ENCODE measurements around the gene SGO2.

Gene SGO2

DNA sequence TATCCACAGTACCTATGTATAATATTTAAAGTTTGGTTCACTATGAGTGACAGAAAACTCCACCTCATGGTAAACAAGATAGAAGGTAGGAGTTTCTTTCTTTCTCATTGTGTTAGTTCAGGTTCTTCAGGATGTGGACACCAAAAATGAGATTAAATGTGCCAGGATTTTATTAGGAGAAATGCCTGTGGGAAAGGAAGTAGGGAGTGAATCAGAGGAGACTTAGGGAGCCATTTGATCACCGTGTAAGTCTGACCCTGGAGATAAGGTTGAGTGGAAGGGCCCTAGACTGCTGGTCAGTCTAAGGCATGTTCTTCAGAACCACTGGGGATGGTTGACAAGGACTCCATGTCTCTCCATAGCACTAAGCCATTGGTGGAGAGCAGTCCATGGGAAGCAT lies 67.9 kb downstream of the SGO2 start:
- Histone ChIP-seq H3K4ac (ENCODE audit: low read length) (no peak overlapping the region), H3K79me1 (ENCODE audit: low read depth, low read length) (no peaks in the 10 kb centered on the region), H3K18ac (ENCODE audit: low read length) (no peak overlapping the region), H3K23ac (ENCODE audit: low read depth, low read length, poor library complexity) (no peak overlapping the region), H3K9ac (ENCODE audit: low read depth, low read length, poor library complexity) (no peak overlapping the region), H2BK120ac (ENCODE audit: low read depth, low read length) (no peak overlapping the region), H2AFZ (ENCODE audit: low read length) (no peak overlapping the region), H3K27me3 (ENCODE audit: control insufficient read depth in 3 of 3, insufficient read depth in 3 of 3, low read depth in 1 of 3, low read length in 3 of 3) (peaks cover 0 to 3% (median 0%) of the 10 kb centered on the region in 3 experiments), H3K14ac (ENCODE audit: low read length) (no peak overlapping the region), H3K4me2 (ENCODE audit: insufficient read depth, low read length, poor library complexity, severe bottlenecking) (no peak overlapping the region), H3K4me1 (ENCODE audit: control insufficient read depth in 2 of 2, insufficient read depth in 1 of 2, low read depth in 1 of 2, low read length in 2 of 2) (no peaks in the 10 kb centered on the region), H2BK5ac (ENCODE audit: low read length) (no peak overlapping the region), H4K8ac (ENCODE audit: low read depth, low read length) (no peak overlapping the region), H3K36me3 (replicated peaks in 1 of 2; ENCODE audit: control insufficient read depth in 2 of 2, insufficient read depth in 2 of 2, low read length in 2 of 2) (no peaks in the 10 kb centered on the region), H2AK5ac (ENCODE audit: low read depth, low read length) (no peak overlapping the region), H2BK15ac (ENCODE audit: low read length) (no peak overlapping the region), H3K27ac (replicated peaks; ENCODE audit: low read length) (no peak overlapping the region), H3K9me3 (replicated peaks in 1 of 2; ENCODE audit: control insufficient read depth in 2 of 2, insufficient read depth in 1 of 2, low read depth in 1 of 2, low read length in 2 of 2) (no peaks in the 10 kb centered on the region), H2BK12ac (ENCODE audit: low read length) (no peak overlapping the region), H4K91ac (ENCODE audit: low read depth, low read length, poor library complexity) (no peak overlapping the region), H3K4me3 (ENCODE audit: low read length in 2 of 2) (no peak overlapping the region)
- WGBS, 2 donors (ENCODE audit: extremely low coverage in 2 of 2, insufficient read length in 2 of 2, insufficient replicate concordance in 1 of 2): no CpG with 5 or more reads among the region's 1 CpG
- no peak for DNase-seq (ENCODE audit: low spot score)

DNA sequence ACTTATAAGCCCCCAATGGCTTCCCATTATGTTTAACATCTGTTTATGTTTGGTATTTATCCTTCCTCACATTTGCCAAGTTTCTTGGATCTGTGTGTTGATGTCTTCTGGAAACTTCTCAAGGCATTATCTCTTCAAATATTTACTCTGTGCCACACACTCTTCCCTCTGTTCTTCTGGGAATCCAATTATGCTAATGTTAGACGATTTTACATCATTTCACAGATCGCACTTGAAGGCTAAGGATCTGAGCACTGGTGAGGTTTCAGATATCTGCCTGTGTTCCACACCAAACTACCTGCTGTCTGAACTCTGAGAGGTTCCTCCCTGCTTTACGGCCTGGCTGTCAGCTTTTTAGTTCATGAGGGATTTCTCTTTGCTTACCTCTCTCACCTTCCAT lies 69.9 kb downstream of the SGO2 start:
- Histone ChIP-seq H3K79me1 (ENCODE audit: low read depth, low read length) (no peaks in the 10 kb centered on the region), H3K9ac (ENCODE audit: low read depth, low read length, poor library complexity) (no peak overlapping the region), H3K4ac (ENCODE audit: low read length) (no peak overlapping the region), H4K91ac (ENCODE audit: low read depth, low read length, poor library complexity) (no peak overlapping the region), H3K4me3 (ENCODE audit: low read length in 2 of 2) (no peak overlapping the region), H3K27ac (replicated peaks; ENCODE audit: low read length) (no peak overlapping the region), H3K14ac (ENCODE audit: low read length) (no peak overlapping the region), H2AFZ (ENCODE audit: low read length) (no peak overlapping the region), H2AK5ac (ENCODE audit: low read depth, low read length) (no peak overlapping the region), H3K4me2 (ENCODE audit: insufficient read depth, low read length, poor library complexity, severe bottlenecking) (no peak overlapping the region), H2BK5ac (ENCODE audit: low read length) (no peak overlapping the region), H2BK12ac (ENCODE audit: low read length) (no peak overlapping the region), H3K9me3 (replicated peaks in 1 of 2; ENCODE audit: control insufficient read depth in 2 of 2, insufficient read depth in 1 of 2, low read depth in 1 of 2, low read length in 2 of 2) (no peaks in the 10 kb centered on the region), H3K18ac (ENCODE audit: low read length) (no peak overlapping the region), H3K23ac (ENCODE audit: low read depth, low read length, poor library complexity) (no peak overlapping the region), H3K36me3 (replicated peaks in 1 of 2; ENCODE audit: control insufficient read depth in 2 of 2, insufficient read depth in 2 of 2, low read length in 2 of 2) (no peaks in the 10 kb centered on the region), H2BK120ac (ENCODE audit: low read depth, low read length) (no peak overlapping the region), H3K27me3 (ENCODE audit: control insufficient read depth in 3 of 3, insufficient read depth in 3 of 3, low read depth in 1 of 3, low read length in 3 of 3) (peaks cover 0 to 3% (median 0%) of the 10 kb centered on the region in 3 experiments), H4K8ac (ENCODE audit: low read depth, low read length) (no peak overlapping the region), H3K4me1 (ENCODE audit: control insufficient read depth in 2 of 2, insufficient read depth in 1 of 2, low read depth in 1 of 2, low read length in 2 of 2) (no peaks in the 10 kb centered on the region), H2BK15ac (ENCODE audit: low read length) (no peak overlapping the region)
- no CpG with 5 or more reads among the region's 3 CpGs for WGBS, 2 donors (ENCODE audit: extremely low coverage in 2 of 2, insufficient read length in 2 of 2, insufficient replicate concordance in 1 of 2)
- DNase-seq (ENCODE audit: low spot score): no peak

DNA sequence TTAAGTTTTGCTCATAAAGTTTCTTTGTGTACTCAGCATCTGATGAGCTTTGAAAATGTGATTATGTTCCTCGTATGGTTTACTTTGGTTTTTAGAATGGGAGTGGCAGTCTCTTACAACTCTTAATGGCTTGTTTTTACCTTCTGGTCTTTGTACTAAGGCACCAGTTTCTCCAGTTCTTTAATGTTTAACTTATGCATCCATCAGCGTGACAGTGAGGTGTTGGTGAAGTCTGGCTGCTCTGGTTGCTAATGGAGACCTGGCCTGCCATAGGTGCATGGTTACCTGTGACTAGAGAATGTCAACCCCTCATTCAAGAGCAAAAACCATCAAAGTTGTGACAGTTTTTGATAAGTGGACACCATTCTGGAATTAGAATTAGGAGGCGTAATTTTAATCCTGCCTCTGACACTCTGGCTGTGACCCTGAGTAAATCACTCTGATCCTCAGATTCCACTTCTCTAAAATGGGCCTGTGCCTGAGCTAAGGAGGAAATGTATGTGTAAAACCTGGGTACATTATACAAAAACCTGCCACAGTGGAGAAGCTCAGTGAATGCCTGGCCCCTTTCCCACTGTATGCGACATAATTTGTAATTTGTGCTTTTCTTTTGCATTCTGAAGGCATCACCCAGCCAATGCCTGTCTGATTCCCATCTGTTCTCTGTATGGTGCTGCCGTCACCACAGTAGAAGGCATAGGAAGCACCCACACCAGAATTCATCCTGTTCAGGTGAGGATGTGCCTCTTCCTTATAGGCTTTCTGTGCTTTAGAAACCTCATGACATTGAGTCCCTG lies 71.0 kb downstream of the SGO2 start:
- WGBS, 2 donors (ENCODE audit: extremely low coverage in 2 of 2, insufficient read length in 2 of 2, insufficient replicate concordance in 1 of 2): no CpG with 5 or more reads among the region's 5 CpGs
- no peak overlapping the region for H2BK5ac ChIP-seq (ENCODE audit: low read length)
- H3K4me2 ChIP-seq (ENCODE audit: insufficient read depth, low read length, poor library complexity, severe bottlenecking): no peak overlapping the region
- H4K91ac ChIP-seq (ENCODE audit: low read depth, low read length, poor library complexity): no peak overlapping the region
- no peaks in the 10 kb centered on the region for H3K4me1 ChIP-seq (ENCODE audit: control insufficient read depth in 2 of 2, insufficient read depth in 1 of 2, low read depth in 1 of 2, low read length in 2 of 2)
- no peak overlapping the region for H2AK5ac ChIP-seq (ENCODE audit: low read depth, low read length)
- no peak overlapping the region for H2BK120ac ChIP-seq (ENCODE audit: low read depth, low read length)
- no peak overlapping the region for H3K18ac ChIP-seq (ENCODE audit: low read length)
- no peak overlapping the region for H3K9ac ChIP-seq (ENCODE audit: low read depth, low read length, poor library complexity)
- no peak overlapping the region for H2BK15ac ChIP-seq (ENCODE audit: low read length)
- no peaks in the 10 kb centered on the region for H3K36me3 ChIP-seq (replicated peaks in 1 of 2; ENCODE audit: control insufficient read depth in 2 of 2, insufficient read depth in 2 of 2, low read length in 2 of 2)
- no peak overlapping the region for H3K14ac ChIP-seq (ENCODE audit: low read length)
- no peak overlapping the region for H2BK12ac ChIP-seq (ENCODE audit: low read length)
- no peaks in the 10 kb centered on the region for H3K79me1 ChIP-seq (ENCODE audit: low read depth, low read length)
- H3K27ac ChIP-seq (replicated peaks; ENCODE audit: low read length): no peak overlapping the region
- no peak for DNase-seq (ENCODE audit: low spot score)
- H4K8ac ChIP-seq (ENCODE audit: low read depth, low read length): no peak overlapping the region
- H3K9me3 ChIP-seq (replicated peaks in 1 of 2; ENCODE audit: control insufficient read depth in 2 of 2, insufficient read depth in 1 of 2, low read depth in 1 of 2, low read length in 2 of 2): no peaks in the 10 kb centered on the region
- no peak overlapping the region for H3K23ac ChIP-seq (ENCODE audit: low read depth, low read length, poor library complexity)
- no peak overlapping the region for H2AFZ ChIP-seq (ENCODE audit: low read length)
- no peak overlapping the region for H3K4me3 ChIP-seq (ENCODE audit: low read length in 2 of 2)
- H3K27me3 ChIP-seq (ENCODE audit: control insufficient read depth in 3 of 3, insufficient read depth in 3 of 3, low read depth in 1 of 3, low read length in 3 of 3): peaks cover 0 to 3% (median 0%) of the 10 kb centered on the region in 3 experiments
- H3K4ac ChIP-seq (ENCODE audit: low read length): no peak overlapping the region

DNA sequence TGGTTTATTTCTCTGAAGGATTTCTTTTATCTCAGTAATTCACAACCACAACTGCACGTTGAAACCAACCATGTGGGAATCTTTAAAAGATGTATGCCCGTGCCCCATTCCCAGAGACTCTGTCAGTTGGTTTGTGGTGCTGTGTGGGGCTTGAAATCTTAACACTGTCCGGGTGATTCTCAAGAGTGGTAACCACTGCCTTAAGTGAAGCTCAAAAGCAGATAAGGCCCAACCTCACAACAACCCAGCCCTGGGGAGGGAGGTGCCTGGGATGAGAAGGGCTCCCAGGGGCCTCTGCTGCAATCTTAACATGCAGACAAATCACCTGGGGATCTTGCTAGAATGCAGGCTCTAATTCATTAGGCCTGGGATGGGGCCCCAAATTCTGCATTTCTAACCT lies 73.2 kb downstream of the SGO2 start:
- Histone ChIP-seq H3K4me3 (ENCODE audit: low read length in 2 of 2) (no peak overlapping the region), H3K14ac (ENCODE audit: low read length) (no peak overlapping the region), H3K23ac (ENCODE audit: low read depth, low read length, poor library complexity) (no peak overlapping the region)

More for the DNA sequence above, 73.2 kb downstream of the SGO2 start:
- no peak overlapping the region for H2BK5ac ChIP-seq (ENCODE audit: low read length)
- no peak overlapping the region for H4K8ac ChIP-seq (ENCODE audit: low read depth, low read length)
- H2BK15ac ChIP-seq (ENCODE audit: low read length): no peak overlapping the region
- H3K79me1 ChIP-seq (ENCODE audit: low read depth, low read length): no peaks in the 10 kb centered on the region
- H3K36me3 ChIP-seq (replicated peaks in 1 of 2; ENCODE audit: control insufficient read depth in 2 of 2, insufficient read depth in 2 of 2, low read length in 2 of 2): no peaks in the 10 kb centered on the region
- no peak overlapping the region for H4K91ac ChIP-seq (ENCODE audit: low read depth, low read length, poor library complexity)
- no peak overlapping the region for H3K9ac ChIP-seq (ENCODE audit: low read depth, low read length, poor library complexity)
- DNase-seq (ENCODE audit: low spot score): no peak
- H3K4ac ChIP-seq (ENCODE audit: low read length): no peak overlapping the region
- no peaks in the 10 kb centered on the region for H3K9me3 ChIP-seq (replicated peaks in 1 of 2; ENCODE audit: control insufficient read depth in 2 of 2, insufficient read depth in 1 of 2, low read depth in 1 of 2, low read length in 2 of 2)
- no peaks in the 10 kb centered on the region for H3K4me1 ChIP-seq (ENCODE audit: control insufficient read depth in 2 of 2, insufficient read depth in 1 of 2, low read depth in 1 of 2, low read length in 2 of 2)
- H2BK120ac ChIP-seq (ENCODE audit: low read depth, low read length): no peak overlapping the region
- H3K27ac ChIP-seq (replicated peaks; ENCODE audit: low read length): no peak overlapping the region
- H2BK12ac ChIP-seq (ENCODE audit: low read length): no peak overlapping the region
- no CpG with 5 or more reads among the region's 3 CpGs for WGBS, 2 donors (ENCODE audit: extremely low coverage in 2 of 2, insufficient read length in 2 of 2, insufficient replicate concordance in 1 of 2)
- H3K18ac ChIP-seq (ENCODE audit: low read length): no peak overlapping the region
- H2AFZ ChIP-seq (ENCODE audit: low read length): no peak overlapping the region
- no peak overlapping the region for H2AK5ac ChIP-seq (ENCODE audit: low read depth, low read length)
- peaks cover 0 to 9% (median 0%) of the 10 kb centered on the region in 3 experiments for H3K27me3 ChIP-seq (ENCODE audit: control insufficient read depth in 3 of 3, insufficient read depth in 3 of 3, low read depth in 1 of 3, low read length in 3 of 3)
- no peak overlapping the region for H3K4me2 ChIP-seq (ENCODE audit: insufficient read depth, low read length, poor library complexity, severe bottlenecking)

Measured in neuronal stem cell (in vitro differentiated cells).